GM12874 (cell line): Measurements from ENCODE around the gene ANKS6.

ENCODE experiments used
- TF ChIP-seq, protein P1 (sequence below): IDR thresholded peaks from 2 replicates; pipeline ENCODE4 v1.5.1; 2011; ENCODE audit warnings: low read depth, mild to moderate bottlenecking, control low read depth, low read length, moderate library complexity; ENCODE audit not compliant: insufficient read depth

ANKS6 gene

DNA sequence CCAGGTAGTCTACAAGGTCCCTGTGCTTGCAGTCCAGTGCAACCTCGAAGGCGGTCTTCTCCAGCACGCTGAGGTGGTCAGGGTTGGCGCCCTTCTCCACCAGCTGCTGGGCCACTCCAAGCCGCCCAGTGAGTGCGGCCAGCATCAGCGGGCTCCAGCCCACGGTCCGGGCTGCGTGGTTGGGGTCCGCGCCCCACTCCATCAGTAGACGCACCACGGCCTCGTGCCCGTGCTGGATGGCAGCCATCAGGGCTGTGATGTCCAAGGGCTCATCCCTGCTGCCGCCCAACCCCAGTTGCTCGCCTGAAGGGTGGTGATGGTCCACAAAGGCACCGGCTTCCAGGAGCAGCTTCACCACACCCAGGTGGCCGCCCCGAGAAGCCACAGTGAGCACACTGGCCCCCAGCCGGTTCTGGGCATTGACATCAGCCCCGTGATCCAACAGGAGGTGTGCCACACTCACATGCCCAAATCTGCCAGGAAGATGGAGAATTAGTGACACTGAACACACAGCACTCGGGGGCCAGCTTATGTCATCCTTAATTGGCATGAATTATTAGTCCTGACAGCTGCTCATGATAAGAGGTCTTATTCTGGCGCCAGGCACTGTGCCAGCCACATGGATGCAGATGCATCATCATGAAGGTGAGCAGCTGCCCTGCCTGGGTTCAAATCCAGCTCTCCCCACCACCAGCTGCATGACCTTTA, 6.1 kb downstream of the ANKS6 start:
- TF ChIP-seq, protein P1, sequence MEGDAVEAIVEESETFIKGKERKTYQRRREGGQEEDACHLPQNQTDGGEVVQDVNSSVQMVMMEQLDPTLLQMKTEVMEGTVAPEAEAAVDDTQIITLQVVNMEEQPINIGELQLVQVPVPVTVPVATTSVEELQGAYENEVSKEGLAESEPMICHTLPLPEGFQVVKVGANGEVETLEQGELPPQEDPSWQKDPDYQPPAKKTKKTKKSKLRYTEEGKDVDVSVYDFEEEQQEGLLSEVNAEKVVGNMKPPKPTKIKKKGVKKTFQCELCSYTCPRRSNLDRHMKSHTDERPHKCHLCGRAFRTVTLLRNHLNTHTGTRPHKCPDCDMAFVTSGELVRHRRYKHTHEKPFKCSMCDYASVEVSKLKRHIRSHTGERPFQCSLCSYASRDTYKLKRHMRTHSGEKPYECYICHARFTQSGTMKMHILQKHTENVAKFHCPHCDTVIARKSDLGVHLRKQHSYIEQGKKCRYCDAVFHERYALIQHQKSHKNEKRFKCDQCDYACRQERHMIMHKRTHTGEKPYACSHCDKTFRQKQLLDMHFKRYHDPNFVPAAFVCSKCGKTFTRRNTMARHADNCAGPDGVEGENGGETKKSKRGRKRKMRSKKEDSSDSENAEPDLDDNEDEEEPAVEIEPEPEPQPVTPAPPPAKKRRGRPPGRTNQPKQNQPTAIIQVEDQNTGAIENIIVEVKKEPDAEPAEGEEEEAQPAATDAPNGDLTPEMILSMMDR, result no peak

DNA sequence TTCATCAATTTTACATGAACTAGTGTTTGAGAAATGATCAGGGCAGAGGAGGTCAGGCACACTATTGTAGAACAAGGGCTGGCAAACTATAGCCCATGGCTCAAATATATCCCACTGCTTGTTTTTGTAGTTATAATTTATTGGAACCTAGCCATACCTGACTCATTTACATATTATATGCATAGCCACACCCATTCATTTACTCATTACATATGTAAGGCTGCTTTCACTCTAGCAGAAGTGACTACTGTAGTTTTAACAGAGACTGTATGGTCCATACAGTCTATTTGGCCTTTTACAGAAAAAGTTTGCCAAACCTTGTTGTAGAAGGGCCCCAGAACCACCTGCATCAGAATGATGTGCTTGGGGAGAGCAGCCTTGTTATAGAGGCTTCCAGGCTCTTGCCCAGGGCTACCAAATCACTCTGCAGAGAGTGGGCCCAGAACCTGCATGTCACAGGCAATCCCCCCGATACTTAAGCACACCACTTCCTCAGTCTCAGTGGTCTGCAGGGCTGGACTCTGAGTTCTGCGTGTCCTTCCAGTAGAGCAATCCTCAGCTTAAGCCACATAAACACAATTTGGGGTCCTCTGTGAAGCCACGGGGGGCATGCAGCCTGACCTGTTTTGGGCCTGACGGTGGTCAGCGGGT, 6.7 kb downstream of the ANKS6 start:
- TF ChIP-seq, protein P1, result no peak

DNA sequence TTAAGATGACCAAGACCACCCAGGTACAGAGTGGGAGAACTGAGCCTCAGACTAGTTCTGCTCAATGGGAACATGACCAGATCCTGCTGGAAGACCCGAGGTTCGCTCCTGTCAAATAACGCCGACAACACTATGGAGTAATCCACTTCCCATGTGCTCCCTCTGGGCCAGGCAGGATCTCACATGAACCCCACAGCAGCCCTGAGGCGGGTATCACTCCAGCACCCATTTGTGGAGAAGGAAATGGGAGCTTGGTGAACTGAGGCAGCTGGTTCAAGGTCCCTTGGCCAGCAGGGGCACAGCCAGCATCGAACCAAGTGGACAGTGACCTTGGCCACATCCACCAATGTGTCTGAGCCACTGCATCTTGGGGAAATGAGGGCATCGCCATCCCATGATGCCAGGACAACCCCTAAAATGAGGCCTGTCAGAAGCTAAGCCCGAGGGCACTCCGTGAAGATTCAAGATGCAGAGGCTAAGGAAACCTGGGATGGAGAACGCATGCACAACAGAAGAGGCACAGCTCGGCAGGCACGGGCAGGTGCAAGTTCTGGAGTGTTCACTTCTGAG, 8.5 kb downstream of the ANKS6 start:
- TF ChIP-seq, protein P1, result no peak

DNA sequence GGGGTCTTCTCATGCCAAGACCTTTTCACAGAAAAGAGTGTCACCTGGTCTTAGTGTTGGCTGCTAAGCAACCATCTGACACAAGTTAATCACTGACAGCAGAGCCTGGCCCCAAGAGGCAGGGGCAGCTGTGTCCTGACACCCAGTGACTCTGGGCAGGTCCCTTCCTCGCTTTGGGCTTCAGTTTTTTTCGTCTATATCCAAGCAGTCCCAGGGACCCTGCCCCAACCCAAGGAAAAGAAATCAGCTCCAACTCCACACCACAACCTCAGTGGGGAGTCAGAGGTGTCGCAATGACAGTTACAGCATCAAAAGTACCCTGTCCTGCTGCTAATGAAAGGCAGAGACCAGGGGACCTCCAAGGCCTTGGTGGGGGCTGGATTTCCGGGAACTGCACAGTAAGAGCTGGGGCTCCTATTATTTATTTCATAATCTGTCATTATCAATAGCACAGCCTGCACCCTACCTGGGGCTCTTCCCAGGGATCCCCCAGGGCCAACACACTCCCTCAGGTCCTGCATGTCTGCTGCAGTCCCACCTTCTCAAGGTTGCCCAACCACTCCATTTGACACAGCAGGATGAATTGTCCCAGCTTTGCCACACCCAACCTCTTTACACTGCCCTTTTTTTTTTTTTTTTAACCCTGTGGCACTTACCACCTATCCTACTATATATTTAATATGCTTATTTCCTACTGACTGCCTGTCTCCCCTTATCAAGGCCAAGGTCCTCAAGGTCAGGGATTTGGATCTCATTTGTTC, 9.4 kb downstream of the ANKS6 start:
- TF ChIP-seq, protein P1, result no peak

DNA sequence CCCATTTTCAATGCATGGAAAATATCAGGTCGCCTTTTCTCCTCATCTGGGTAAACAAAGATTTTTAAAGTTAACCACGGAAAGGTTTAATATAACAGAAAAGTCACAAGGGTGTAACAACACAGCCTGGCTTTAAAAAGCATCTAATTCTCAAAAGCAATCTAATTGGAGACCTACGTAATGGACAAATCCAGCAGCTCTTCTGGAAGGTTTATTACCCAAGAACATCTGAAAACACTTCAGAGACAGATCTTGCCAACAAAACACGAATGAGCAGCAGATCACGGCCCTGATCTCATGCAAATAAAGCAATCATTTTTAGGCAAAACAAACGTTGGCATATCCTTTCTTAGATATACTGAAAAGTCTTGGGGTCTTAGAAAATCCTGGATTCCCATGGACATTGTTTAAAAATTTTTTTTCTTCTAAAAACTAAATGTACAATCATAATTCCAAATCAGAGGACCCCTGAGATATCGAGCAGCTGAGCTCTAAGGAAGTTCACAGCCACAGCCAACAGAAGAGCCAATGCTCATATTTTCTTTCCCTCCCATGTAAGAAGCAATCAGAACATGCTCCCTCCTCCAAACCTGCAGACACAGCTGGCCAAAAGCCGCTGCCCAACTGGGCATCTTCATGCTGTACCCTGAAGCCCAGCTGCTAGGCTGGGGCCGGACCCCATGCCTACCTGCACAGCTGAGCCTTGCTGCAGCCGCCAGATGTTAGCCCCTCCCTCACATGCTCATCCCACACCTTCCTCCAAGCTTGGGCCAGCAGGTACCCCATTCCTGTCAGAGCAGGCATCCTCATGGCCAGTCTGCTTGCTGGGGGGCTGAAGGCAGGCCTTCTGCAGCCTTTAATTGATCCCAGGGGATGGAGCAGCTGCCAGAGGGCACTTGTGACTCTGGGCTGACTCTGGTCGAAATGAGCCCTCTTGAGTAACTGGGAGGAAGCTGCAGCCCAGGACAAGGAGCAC, 11.2 kb downstream of the ANKS6 start:
- TF ChIP-seq, protein P1, result no peak

DNA sequence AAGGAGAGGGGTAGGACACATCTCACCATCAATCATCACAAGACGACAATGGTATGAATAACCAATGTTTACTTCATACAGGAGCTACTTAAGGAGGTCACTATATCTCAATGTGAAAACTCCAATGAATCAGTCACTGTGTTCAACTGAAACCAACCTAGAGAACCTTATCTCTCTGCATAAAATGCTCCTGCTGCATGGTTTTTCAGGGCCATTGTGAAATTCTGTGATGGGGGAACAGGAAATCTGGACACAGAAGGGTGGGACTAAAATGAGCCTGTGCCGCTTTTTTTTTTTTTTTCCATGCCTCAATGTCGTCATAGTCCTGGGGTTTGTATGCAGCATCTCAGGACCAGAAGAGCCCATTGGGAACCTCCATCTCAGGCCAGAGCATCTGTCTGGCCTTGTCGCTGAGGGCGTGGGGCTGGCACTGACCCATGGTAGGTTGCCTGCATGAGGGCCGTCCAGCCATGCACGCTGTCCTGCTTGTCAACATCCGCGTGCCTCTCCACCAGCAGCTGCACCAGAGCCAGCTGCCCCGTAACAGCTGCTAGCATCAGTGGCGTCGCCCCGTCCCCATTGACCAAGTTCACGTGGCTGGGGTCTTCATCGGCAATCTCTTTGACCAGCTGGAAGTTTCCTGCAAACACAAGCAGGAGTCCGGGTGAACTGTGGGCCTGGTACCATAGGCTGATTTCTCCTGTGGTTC, 12.7 kb downstream of the ANKS6 start:
- TF ChIP-seq, protein P1, result no peak
